Nephron progenitor cell (in vitro differentiated cells): ENCODE results near the gene AHCYL1.
A peak's percentile ranks its signal among the peaks of the same experiment; 100 is the strongest.

Source experiments
- DNase-seq: peaks from one replicate; pipeline ENCODE4 v3.0.0; 2021
- H3K27ac Mint-ChIP-seq: 2 replicates; pipeline ENCODE4 v1.8.0; 2021; ENCODE audit warnings: mild to moderate bottlenecking, moderate library complexity, mixed read lengths
- H3K27me3 Mint-ChIP-seq: 2 replicates; pipeline ENCODE4 v1.8.0; 2021; ENCODE audit warnings: mild to moderate bottlenecking, low read depth, mixed read lengths; ENCODE audit not compliant: poor library complexity
- H3K36me3 Mint-ChIP-seq: 2 replicates; pipeline ENCODE4 v1.8.0; 2021; ENCODE audit warnings: low read depth, mixed read lengths
- H3K4me1 Mint-ChIP-seq: 2 replicates; pipeline ENCODE4 v1.8.0; 2021; ENCODE audit warnings: mixed read lengths
- H3K4me3 Mint-ChIP-seq: 2 replicates; pipeline ENCODE4 v1.8.0; 2021; ENCODE audit warnings: mild to moderate bottlenecking, moderate library complexity, mixed read lengths
- H3K9me3 Mint-ChIP-seq: 2 replicates; pipeline ENCODE4 v1.8.0; 2021; ENCODE audit warnings: mild to moderate bottlenecking, moderate library complexity, mixed read lengths
- CTCF ChIP-seq: fragments of 200-600 bp; sonication (generic); IDR thresholded peaks from 2 replicates; pipeline ENCODE4 v1.5.0; 2021; ENCODE audit warnings: antibody characterized with exemption

Gene AHCYL1

GRCh38 chr1:109984456-109985246 lies at the start of gene AHCYL1:
Gene AHCYL1, plus strand, starts transcription at chr1:109984765. Its CDS starts 288 bp downstream, at chr1:109985053.
- H3K27ac Mint-ChIP-seq = peak within 1 kb of the TSS; percentile 99
- H3K4me1 Mint-ChIP-seq = peaks cover 66% of the 10 kb centered on the region
- peak within 1 kb of the TSS; percentile 98 for H3K4me3 Mint-ChIP-seq
- DNase-seq = peak; percentile 99
- TF ChIP-seq CTCF = peak; percentile 96
- H3K36me3 Mint-ChIP-seq = peaks cover 29% of the 10 kb centered on the region
- peaks cover 10% of the 10 kb centered on the region for H3K9me3 Mint-ChIP-seq
- peaks cover 9% of the 10 kb centered on the region for H3K27me3 Mint-ChIP-seq

GRCh38 chr1:109935451-109935900 lies 49.1 kb upstream of the AHCYL1 start:
- TF ChIP-seq CTCF = no peak
- H3K9me3 Mint-ChIP-seq = peaks cover 48% of the 10 kb centered on the region
- peaks cover 25% of the 10 kb centered on the region for H3K36me3 Mint-ChIP-seq
- no peak overlapping the region for H3K4me3 Mint-ChIP-seq
- H3K4me1 Mint-ChIP-seq = peaks cover 23% of the 10 kb centered on the region
- H3K27me3 Mint-ChIP-seq = peaks cover 7% of the 10 kb centered on the region
- no peak for DNase-seq
- H3K27ac Mint-ChIP-seq = no peak overlapping the region

GRCh38 chr1:109937738-109938137 lies 46.8 kb upstream of the AHCYL1 start:
- Mint-ChIP-seq H3K9me3 (peaks cover 54% of the 10 kb centered on the region), H3K27ac (no peak overlapping the region), H3K4me3 (no peak overlapping the region), H3K36me3 (peaks cover 25% of the 10 kb centered on the region), H3K27me3 (peaks cover 10% of the 10 kb centered on the region), H3K4me1 (peaks cover under 1% of the 10 kb centered on the region)
- no peak for TF ChIP-seq CTCF
- DNase-seq = no peak

GRCh38 chr1:109938556-109938955 lies 46.0 kb upstream of the AHCYL1 start:
- no peak overlapping the region for H3K27ac Mint-ChIP-seq
- no peak for TF ChIP-seq CTCF
- H3K4me1 Mint-ChIP-seq = no peaks in the 10 kb centered on the region
- H3K9me3 Mint-ChIP-seq = peaks cover 54% of the 10 kb centered on the region
- no peak overlapping the region for H3K4me3 Mint-ChIP-seq
- H3K27me3 Mint-ChIP-seq = peaks cover 12% of the 10 kb centered on the region
- peaks cover 25% of the 10 kb centered on the region for H3K36me3 Mint-ChIP-seq
- DNase-seq = no peak

GRCh38 chr1:109942434-109942833 lies 42.1 kb upstream of the AHCYL1 start:
- Mint-ChIP-seq H3K27me3 (peaks cover 15% of the 10 kb centered on the region), H3K4me3 (no peak overlapping the region), H3K4me1 (no peaks in the 10 kb centered on the region), H3K27ac (no peak overlapping the region), H3K36me3 (peaks cover 18% of the 10 kb centered on the region), H3K9me3 (peaks cover 31% of the 10 kb centered on the region)
- DNase-seq = no peak
- TF ChIP-seq CTCF = no peak

- Mint-ChIP-seq H3K36me3 (peaks cover 6% of the 10 kb centered on the region), H3K4me3 (no peak overlapping the region)
- TF ChIP-seq CTCF = no peak
Observed at GRCh38 chr1:109944541-109944940, 40.0 kb upstream of the AHCYL1 start.

More at GRCh38 chr1:109944541-109944940, 40.0 kb upstream of the AHCYL1 start:
- Mint-ChIP-seq H3K27ac (no peak overlapping the region), H3K27me3 (peaks cover 22% of the 10 kb centered on the region), H3K9me3 (peaks cover 10% of the 10 kb centered on the region), H3K4me1 (peaks cover 6% of the 10 kb centered on the region)
- no peak for DNase-seq
